A673 (cell line): ENCODE measurements around the gene MAML2.

Experiments used
- EZH2 ChIP-seq: fragments of 200-600 bp; sonication (generic); IDR thresholded peaks from 2 replicates; pipeline ENCODE4 v1.6.1; 2017; ENCODE audit warnings: borderline replicate concordance, low read depth, mild to moderate bottlenecking, mixed read lengths, antibody characterized with exemption, low read length; ENCODE audit not compliant: poor library complexity, severe bottlenecking
- TF ChIP-seq, protein P1 (sequence below): fragments of 300-800, 200-600 bp; sonication (generic); conservative IDR thresholded peaks from 2 replicates; pipeline ENCODE4 v1.5.1; 2017; ENCODE audit warnings: low read depth, mild to moderate bottlenecking, antibody characterized with exemption, low read length, moderate library complexity, mixed read lengths

DNA sequence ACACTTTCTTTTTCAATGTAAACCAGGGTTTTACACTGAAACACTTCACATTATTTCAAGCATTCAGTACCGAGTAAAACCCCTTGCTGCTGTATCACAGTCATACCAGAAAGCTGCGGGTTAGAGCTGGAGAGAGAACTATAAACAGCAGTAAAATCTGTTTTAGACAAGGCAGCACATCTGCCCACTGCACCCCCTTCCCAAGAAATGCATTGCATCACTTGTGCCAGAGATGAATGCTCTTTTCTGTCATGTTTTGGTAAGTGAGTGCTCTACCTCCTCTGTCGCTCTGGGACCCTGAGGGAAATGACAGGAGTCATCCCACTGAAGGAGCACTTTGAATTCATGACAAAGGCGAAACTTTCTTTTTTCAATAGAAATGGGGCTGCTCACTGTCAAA, 107.2 kb downstream of the MAML2 start:
- TF ChIP-seq, protein P1, sequence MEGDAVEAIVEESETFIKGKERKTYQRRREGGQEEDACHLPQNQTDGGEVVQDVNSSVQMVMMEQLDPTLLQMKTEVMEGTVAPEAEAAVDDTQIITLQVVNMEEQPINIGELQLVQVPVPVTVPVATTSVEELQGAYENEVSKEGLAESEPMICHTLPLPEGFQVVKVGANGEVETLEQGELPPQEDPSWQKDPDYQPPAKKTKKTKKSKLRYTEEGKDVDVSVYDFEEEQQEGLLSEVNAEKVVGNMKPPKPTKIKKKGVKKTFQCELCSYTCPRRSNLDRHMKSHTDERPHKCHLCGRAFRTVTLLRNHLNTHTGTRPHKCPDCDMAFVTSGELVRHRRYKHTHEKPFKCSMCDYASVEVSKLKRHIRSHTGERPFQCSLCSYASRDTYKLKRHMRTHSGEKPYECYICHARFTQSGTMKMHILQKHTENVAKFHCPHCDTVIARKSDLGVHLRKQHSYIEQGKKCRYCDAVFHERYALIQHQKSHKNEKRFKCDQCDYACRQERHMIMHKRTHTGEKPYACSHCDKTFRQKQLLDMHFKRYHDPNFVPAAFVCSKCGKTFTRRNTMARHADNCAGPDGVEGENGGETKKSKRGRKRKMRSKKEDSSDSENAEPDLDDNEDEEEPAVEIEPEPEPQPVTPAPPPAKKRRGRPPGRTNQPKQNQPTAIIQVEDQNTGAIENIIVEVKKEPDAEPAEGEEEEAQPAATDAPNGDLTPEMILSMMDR = no peak
- no peak for TF ChIP-seq EZH2
